Measurements from ENCODE around the gene ZNF620. TPM values are rescaled to one million over a fixed set of nuclear protein-coding genes. Genes with fewer than 3 reads are reported as not detected.
"Not testable (repeated sequence)": the region's sequence is repeated elsewhere in the genome, so short reads cannot be mapped to it uniquely, and the experiment has no call there.

The ZNF620 gene
- total RNA-seq, 1 donor from 2014 or later: 14.0 TPM

- Mint-ChIP-seq H3K9me3 (no peaks in the 10 kb centered on the region), H3K27ac (peak overlapping the region; percentile 16), H3K27me3 (no peaks in the 10 kb centered on the region), H3K4me3 (no peak overlapping the region), H3K36me3 (peaks cover 39% of the 10 kb centered on the region), H3K4me1 (ENCODE audit: unreplicated experiment) (peaks cover 19% of the 10 kb centered on the region)
- DNase-seq (ENCODE audit: extremely low spot score, unreplicated experiment): no peak
- TF ChIP-seq CTCF (conservative IDR thresholded peaks at IDR 0.05): no peak
Observed at GRCh38 chr3:40461161-40461560, 44.7 kb upstream of the ZNF620 start.

- not testable (repeated sequence) for H3K27ac Mint-ChIP-seq; H3K27me3 Mint-ChIP-seq; DNase-seq (ENCODE audit: extremely low spot score, unreplicated experiment); H3K4me3 Mint-ChIP-seq; H3K9me3 Mint-ChIP-seq
- peaks cover 34% of the 10 kb centered on the region for H3K36me3 Mint-ChIP-seq
- peaks cover 15% of the 10 kb centered on the region for H3K4me1 Mint-ChIP-seq (ENCODE audit: unreplicated experiment)
Observed at GRCh38 chr3:40462838-40463237, 43.0 kb upstream of the ZNF620 start.

- H3K4me3 Mint-ChIP-seq: no peak overlapping the region
- peaks cover 7% of the 10 kb centered on the region for H3K4me1 Mint-ChIP-seq (ENCODE audit: unreplicated experiment)
- no peak for TF ChIP-seq CTCF (conservative IDR thresholded peaks at IDR 0.05)
- no peaks in the 10 kb centered on the region for H3K9me3 Mint-ChIP-seq
- no peak overlapping the region for H3K27ac Mint-ChIP-seq
- peaks cover 26% of the 10 kb centered on the region for H3K36me3 Mint-ChIP-seq
- H3K27me3 Mint-ChIP-seq: no peaks in the 10 kb centered on the region
- DNase-seq (ENCODE audit: extremely low spot score, unreplicated experiment): no peak
Observed at GRCh38 chr3:40463579-40463978, 42.3 kb upstream of the ZNF620 start.

GRCh38 chr3:40464339-40465110 is 41.3 kb upstream of the ZNF620 start:
- Mint-ChIP-seq H3K4me1 (ENCODE audit: unreplicated experiment) (no peaks in the 10 kb centered on the region), H3K4me3 (no peak overlapping the region), H3K36me3 (peaks cover 22% of the 10 kb centered on the region), H3K9me3 (no peaks in the 10 kb centered on the region), H3K27me3 (no peaks in the 10 kb centered on the region), H3K27ac (no peak overlapping the region)
- TF ChIP-seq CTCF (conservative IDR thresholded peaks at IDR 0.05): no peak
- no peak for DNase-seq (ENCODE audit: extremely low spot score, unreplicated experiment)

GRCh38 chr3:40465111-40465407 is 40.8 kb upstream of the ZNF620 start:
- no peak for DNase-seq (ENCODE audit: extremely low spot score, unreplicated experiment)
- no peaks in the 10 kb centered on the region for H3K4me1 Mint-ChIP-seq (ENCODE audit: unreplicated experiment)
- peaks cover 22% of the 10 kb centered on the region for H3K36me3 Mint-ChIP-seq
- TF ChIP-seq CTCF (conservative IDR thresholded peaks at IDR 0.05): no peak
- H3K27ac Mint-ChIP-seq: no peak overlapping the region
- H3K27me3 Mint-ChIP-seq: no peaks in the 10 kb centered on the region
- H3K9me3 Mint-ChIP-seq: no peaks in the 10 kb centered on the region
- H3K4me3 Mint-ChIP-seq: no peak overlapping the region

- no peak overlapping the region for H3K4me3 Mint-ChIP-seq
- no peaks in the 10 kb centered on the region for H3K9me3 Mint-ChIP-seq
- H3K36me3 Mint-ChIP-seq: peaks cover 22% of the 10 kb centered on the region
- no peaks in the 10 kb centered on the region for H3K4me1 Mint-ChIP-seq (ENCODE audit: unreplicated experiment)
- H3K27ac Mint-ChIP-seq: peak overlapping the region; percentile 50
- no peak for TF ChIP-seq CTCF (conservative IDR thresholded peaks at IDR 0.05)
- H3K27me3 Mint-ChIP-seq: no peaks in the 10 kb centered on the region
- no peak for DNase-seq (ENCODE audit: extremely low spot score, unreplicated experiment)
Observed at GRCh38 chr3:40465456-40465855, 40.4 kb upstream of the ZNF620 start.
